ENCODE measurements around the gene ITPA. TPM values are rescaled to one million over a fixed set of nuclear protein-coding genes. Genes with fewer than 3 reads are reported as not detected.

The ITPA gene
- total and polyA plus RNA-seq, 2 of the 13 experiments (the other 11 are each of a cell fraction or from before 2014, with no cell fraction given) = 60.1 to 103 TPM

GRCh38 chr20:3237958-3238615 is 28.8 kb downstream of the ITPA start (continued):
- no peak for TF ChIP-seq ZHX2 (IDR thresholded peaks at IDR 0.05; ENCODE audit: low read depth)
- no peak for TF ChIP-seq ZHX2 (CRISPR knock-in tag; IDR thresholded peaks at IDR 0.05; ENCODE audit: borderline replicate concordance)
- no peak for TF ChIP-seq SMARCE1 (IDR thresholded peaks at IDR 0.05; ENCODE audit: borderline replicate concordance)
- 0 out of 2 replicates have a peak, but pooled peaks have one; percentile 54 for TF ChIP-seq ZHX1 (CRISPR knock-in tag; IDR thresholded peaks at IDR 0.05; ENCODE audit: low read depth)
- TF ChIP-seq ZNF383 (CRISPR knock-in tag; IDR thresholded peaks at IDR 0.05; ENCODE audit: borderline replicate concordance) = no peak
- no peak for TF ChIP-seq ERF (CRISPR knock-in tag; IDR thresholded peaks at IDR 0.05)
- no peak for TF ChIP-seq ZNF577 (CRISPR knock-in tag; IDR thresholded peaks at IDR 0.05; ENCODE audit: borderline replicate concordance, low read depth)
- TF ChIP-seq NONO (IDR thresholded peaks at IDR 0.05) = no peak
- TF ChIP-seq NONO (CRISPR knock-in tag; conservative IDR thresholded peaks at IDR 0.05) = no peak
- TF ChIP-seq SKIL (CRISPR knock-in tag; IDR thresholded peaks at IDR 0.05; ENCODE audit: borderline replicate concordance) = peak; percentile 10; the same call in 1 of the 2 replicates
- no peak for TF ChIP-seq ZFYVE20 (CRISPR knock-in tag; IDR thresholded peaks at IDR 0.05; ENCODE audit: borderline replicate concordance, low read depth)
- no peak for TF ChIP-seq ISL2 (CRISPR knock-in tag; IDR thresholded peaks at IDR 0.05)
- no peak for TF ChIP-seq ELF3 (CRISPR knock-in tag; IDR thresholded peaks at IDR 0.05)
- TF ChIP-seq MNT (IDR thresholded peaks at IDR 0.05) = no peak
- TF ChIP-seq SIX4 (CRISPR knock-in tag; IDR thresholded peaks at IDR 0.05) = no peak
- TF ChIP-seq CREBL2 (CRISPR knock-in tag; IDR thresholded peaks at IDR 0.05; ENCODE audit: borderline replicate concordance) = no peak

Measured in HepG2 (cell line).